ENCODE results near the gene GPR84.
A peak's percentile ranks its signal among the peaks of the same experiment; 100 is the strongest.

- no peak for TF ChIP-seq POLR2A (IDR thresholded peaks at IDR 0.05)
- TF ChIP-seq CTCF (IDR thresholded peaks at IDR 0.05): peak; percentile 87 to 93 (median 92)
- peak in 1 of 3 donors; percentile 11 for TF ChIP-seq POLR2AphosphoS5 (IDR thresholded peaks at IDR 0.05)
- no peak for TF ChIP-seq EP300 (IDR thresholded peaks at IDR 0.05; ENCODE audit: low read depth)
Measured at GRCh38 chr12:54370171-54370730, 6.0 kb upstream of the GPR84 start.

Data from transverse colon (tissue), 4 donors.